Left cardiac atrium (tissue), 4 donors: ENCODE measurements around the gene RTP2. TPM values are rescaled to one million over a fixed set of nuclear protein-coding genes. Genes with fewer than 3 reads are reported as not detected.

Source experiments
- ATAC-seq, 2 donors: fragments of 200-7000 bp; cut with Tn5 transposase; one replicate each; pipeline ENCODE4 v1.9.1; 2020; ENCODE audit warnings: mild to moderate bottlenecking in 2 of 2, moderate library complexity in 2 of 2
- DNase-seq: peaks from one replicate; pipeline ENCODE4 v3.0.0-alpha.2; 2020
- intact Hi-C, 2 donors: fragments of 100-400 bp; cut with DNase I; formaldehyde crosslinking; loops; one replicate each; pipeline versions ENCODE4 v1.14.1 to v1.15.1; 2022 to 2023
- long read RNA-seq: library from polyadenylated mRNA; unstranded; transcript quantifications from one replicate; pipeline ENCODE4 v2.0.0, GENCODE V29; 2021
- total RNA-seq, 2 donors: library from RNA; stranded (reverse); fragmentation: NEBNext Ultra II Directional; extraction: Animal tissue kit (Norgen Biotek cat#: 25700); gene quantifications; one replicate each; pipeline ENCODE4 v1.2.1, GENCODE V29; 2021
- donor health status: DM: no; HTN: yes; CAD: no.
- donor health status: DM: no; HTN: yes; CAD: no; lungs with severe emphysema.
- donor health status: DM: yes; HTN: yes; CAD: no.
- donor health status: Dilated cardiomyopathy.

Gene RTP2, protein sequence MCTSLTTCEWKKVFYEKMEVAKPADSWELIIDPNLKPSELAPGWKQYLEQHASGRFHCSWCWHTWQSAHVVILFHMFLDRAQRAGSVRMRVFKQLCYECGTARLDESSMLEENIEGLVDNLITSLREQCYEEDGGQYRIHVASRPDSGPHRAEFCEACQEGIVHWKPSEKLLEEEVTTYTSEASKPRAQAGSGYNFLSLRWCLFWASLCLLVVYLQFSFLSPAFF
- total RNA-seq: not detected
- long read RNA-seq: 0 reads

GRCh38 chr3:187702507-187703033 is at the start of gene RTP2:
Gene RTP2 (minus strand): TSS chr3:187702557. CDS start chr3:187702128, 429 bp downstream.
- ATAC-seq (no peak), DNase-seq (no peak)
- intact Hi-C loops: no loop called here

- intact Hi-C loops: loop anchor here (5.0 to 10.0 kb wide), 2 partner anchors 107 to 284 kb away; no protein-coding TSS in a partner anchor
- peak in 1 of 2 donors; percentile 6 for ATAC-seq
- no peak for DNase-seq
Observed at GRCh38 chr3:187750513-187751123, 48.3 kb upstream of the RTP2 start.

GRCh38 chr3:187750006-187750512 is 47.7 kb upstream of the RTP2 start:
- DNase-seq (no peak), ATAC-seq (peak in 1 of 2 donors; percentile 14)
- intact Hi-C loops: loop anchor here (5.0 to 10.0 kb wide), 2 partner anchors 107 to 285 kb away; no protein-coding TSS in a partner anchor

GRCh38 chr3:187748050-187748481 is 45.7 kb upstream of the RTP2 start:
- ATAC-seq: peak; percentile 21 to 27
- DNase-seq: peak; percentile 90
- intact Hi-C loops: loop anchor here (5.0 to 10.0 kb wide), 10 partner anchors 197 to 1037 kb away; partner anchors contain the start of gene LPP (in 1 of the 2)

DNA sequence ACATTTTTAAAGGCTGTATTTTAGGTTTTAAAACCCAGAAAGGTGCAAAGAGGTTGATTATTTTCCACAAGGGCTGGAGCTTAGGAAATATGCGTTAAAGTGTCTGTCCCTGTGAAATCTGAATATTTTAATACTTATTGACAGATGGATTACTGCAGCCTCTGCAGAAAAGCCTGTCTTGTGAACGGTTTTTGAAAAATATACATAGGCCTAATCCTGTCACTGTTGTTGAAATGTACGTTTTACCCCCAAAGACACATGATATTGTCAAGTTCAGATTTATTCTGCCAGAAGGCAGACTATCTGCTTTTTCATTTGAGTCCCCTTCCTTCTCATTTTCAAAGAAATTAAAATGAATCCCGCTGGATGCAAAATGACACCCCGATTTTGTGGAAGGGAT is 45.1 kb upstream of the RTP2 start:
- DNase-seq: no peak
- intact Hi-C loops: loop anchor here (5.0 to 10.0 kb wide), 10 partner anchors 197 to 1037 kb away; partner anchors contain the start of gene LPP (in 1 of the 2)
- no peak for ATAC-seq

GRCh38 chr3:187746442-187747281 is 44.3 kb upstream of the RTP2 start:
- intact Hi-C loops: loop anchor here (5.0 to 10.0 kb wide), 10 partner anchors 198 to 1038 kb away; partner anchors contain the start of gene LPP (in 1 of the 2)
- ATAC-seq: no peak
- no peak for DNase-seq

DNA sequence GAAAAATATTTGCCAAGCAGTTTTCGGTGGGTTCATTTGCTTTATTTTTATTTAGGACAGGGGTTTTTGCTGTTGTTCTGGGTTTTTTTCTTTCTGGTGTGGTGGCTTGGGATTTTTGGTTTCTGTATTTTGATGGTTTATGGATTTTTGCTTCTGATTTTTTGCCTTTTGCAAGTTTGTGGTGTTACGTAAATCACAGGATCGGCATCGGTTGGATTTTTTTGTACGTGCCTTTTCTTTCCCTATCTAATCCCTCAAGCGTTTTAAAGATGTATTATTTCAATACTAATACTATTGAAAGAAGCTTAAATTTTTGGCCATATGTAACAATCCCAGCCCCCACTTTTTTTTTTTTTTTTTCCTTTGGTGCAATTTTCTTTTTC is 43.7 kb upstream of the RTP2 start:
- DNase-seq (no peak), ATAC-seq (no peak)
- intact Hi-C loops: loop anchor here (5.0 to 10.0 kb wide), 10 partner anchors 199 to 1039 kb away; partner anchors contain the start of gene LPP (in 1 of the 2)

GRCh38 chr3:187745201-187746058 is 43.1 kb upstream of the RTP2 start, which contains the start of gene BCL6:
Gene BCL6 (minus strand): TSS chr3:187745468. CDS start chr3:187733693, 11,775 bp downstream.
- intact Hi-C loops: loop anchor here (2.0 to 10.0 kb wide), 11 partner anchors 199 to 1039 kb away; partner anchors contain the start of gene LPP (in 2 of the 2)
- ATAC-seq (peak; percentile 71 to 80), DNase-seq (peak; percentile 94)

- ATAC-seq (peak; percentile 14 to 42), DNase-seq (peak; percentile 52)
- intact Hi-C loops: loop anchor here (2.0 to 10.0 kb wide), 12 partner anchors 200 to 1208 kb away; partner anchors contain the start of gene LPP (in 2 of the 2)
Observed at GRCh38 chr3:187744169-187745151, 42.1 kb upstream of the RTP2 start.

GRCh38 chr3:187743195-187744141 is 41.1 kb upstream of the RTP2 start:
- ATAC-seq: no peak
- intact Hi-C loops: loop anchor here (2.0 to 10.0 kb wide), 9 partner anchors 201 to 1211 kb away; partner anchors contain the start of gene LPP (in 2 of the 2)

DNA sequence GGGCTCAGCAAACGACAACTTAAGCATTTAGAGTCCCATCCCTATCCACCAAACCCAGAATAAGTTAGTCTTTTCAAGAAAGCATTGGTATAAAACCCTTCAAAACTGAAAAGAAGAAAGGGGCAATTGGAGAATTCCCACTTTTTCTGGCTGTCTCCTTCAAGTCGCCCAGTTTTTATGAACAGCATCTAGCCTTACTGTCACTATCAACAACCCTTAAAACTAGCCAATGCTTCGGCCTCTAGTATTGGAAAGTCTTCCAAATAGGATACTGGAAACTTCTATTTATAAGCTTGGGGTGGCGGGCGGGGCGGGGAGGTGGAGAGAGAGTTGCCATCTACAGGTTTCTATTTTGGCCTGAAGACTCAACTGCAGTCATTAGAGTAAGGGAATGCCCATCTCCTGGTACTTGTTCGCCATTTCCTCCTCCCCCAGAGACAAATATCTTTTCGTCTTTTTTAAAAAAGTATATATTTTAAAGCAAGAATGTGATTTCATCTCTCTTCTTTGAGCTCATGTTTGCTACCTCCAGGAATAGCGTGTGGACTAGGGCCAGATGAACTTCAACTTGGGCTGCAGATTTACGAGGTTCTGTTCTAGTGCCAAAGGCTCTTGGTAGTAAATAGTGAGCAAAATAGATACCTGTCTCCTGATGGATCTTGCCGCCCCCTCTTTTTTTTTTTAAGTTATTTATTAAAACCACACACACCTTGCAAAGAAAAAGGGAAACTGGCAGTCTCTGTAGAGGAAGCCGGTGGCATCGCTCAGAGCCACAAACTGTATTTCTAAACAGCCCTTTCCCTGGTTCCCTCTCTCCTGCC is 40.2 kb upstream of the RTP2 start:
- intact Hi-C loops: loop anchor here (2.0 to 10.0 kb wide), 8 partner anchors 202 to 1212 kb away; partner anchors contain the start of gene LPP (in 1 of the 2)
- DNase-seq (no peak), ATAC-seq (no peak)

More at GRCh38 chr3:187743195-187744141, 41.1 kb upstream of the RTP2 start:
- DNase-seq: peak; percentile 73

DNA sequence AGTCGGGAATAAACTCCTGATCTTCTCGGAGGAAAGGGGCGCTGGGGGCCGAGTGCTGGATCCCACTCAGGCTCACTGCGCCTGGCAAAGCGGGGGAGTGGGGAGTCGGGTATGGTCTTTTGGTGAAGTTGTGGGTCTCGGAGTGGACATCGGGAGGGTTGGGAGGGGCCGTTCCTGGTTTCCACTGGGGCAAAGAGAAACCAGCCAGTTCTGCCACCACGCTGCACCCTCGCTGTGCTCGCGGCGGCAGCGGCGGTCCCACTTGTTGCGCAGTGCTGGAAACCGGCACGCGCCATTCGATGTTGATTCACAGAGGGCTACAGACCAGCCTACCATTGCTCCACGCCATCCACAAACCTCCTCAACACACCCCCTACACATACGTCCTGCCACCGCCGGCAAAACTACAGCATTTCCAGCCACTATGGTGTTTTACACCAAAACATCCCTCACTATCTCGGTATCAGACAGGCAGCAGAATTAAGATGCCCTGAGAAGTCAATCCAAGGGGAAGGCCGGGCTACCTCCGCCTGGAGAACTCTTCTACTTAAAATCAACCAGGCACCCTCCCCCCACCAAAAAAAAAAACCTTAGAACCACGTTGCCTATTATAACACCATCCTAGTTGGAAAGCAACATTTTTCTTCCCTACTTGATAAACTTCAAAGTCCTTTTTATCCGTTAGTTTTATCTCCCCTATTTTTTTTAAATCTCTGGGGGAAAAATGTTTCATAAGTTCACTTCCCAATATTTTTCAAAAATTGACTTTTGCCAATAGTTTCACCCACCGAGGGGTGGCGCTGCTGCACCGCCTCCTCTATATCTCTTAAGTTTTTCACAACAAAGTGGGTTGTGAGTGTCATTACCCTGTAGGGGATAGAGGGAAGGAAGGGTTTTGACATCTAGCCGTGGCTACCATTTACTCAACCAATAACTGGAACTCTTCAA is 39.3 kb upstream of the RTP2 start:
- intact Hi-C loops: loop anchor here (2.0 to 10.0 kb wide), 10 partner anchors 203 to 1407 kb away; partner anchors contain the start of gene LPP (in 1 of the 2)
- ATAC-seq (peak in 1 of 2 donors; percentile 3), DNase-seq (peak; percentile 73)
